A549 (cell line): ENCODE data around the gene XRCC4. TPM values are rescaled to one million over a fixed set of nuclear protein-coding genes. Genes with fewer than 3 reads are reported as not detected.

Source experiments
- ATAC-seq, 2 experiments: fragments of 200-7000 bp in 1 of 2; fragments of >200 bp in 1 of 2; cut with Nextera tagmentation in 1 of 2; cut with Tn5 transposase in 1 of 2; 3 replicates each; pipeline versions ENCODE4 v1.8.0 to v1.9.1; 2018 to 2020; ENCODE audit warnings: mild to moderate bottlenecking in 1 of 2, moderate library complexity in 1 of 2
- CTCF ChIA-PET: fragments of 300-600 bp; sonication (Branson Sonifier 250); formaldehyde crosslinking; extraction: SDS; loops from one replicate; lab custom pipeline; 2021; ENCODE audit warnings: antibody characterized with exemption, inconsistent platforms; lab: Yijun Ruan, JAX
- POLR2A ChIA-PET: fragments of 350-600 bp; formaldehyde crosslinking; extraction: SDS; loops from one replicate; lab custom pipeline; 2021; ENCODE audit warnings: antibody characterized with exemption, inconsistent platforms; lab: Yijun Ruan, JAX
- DNase-seq, 2 experiments: peaks; one replicate each; pipeline versions ENCODE4 v3.0.0 to v3.0.0-alpha.2; 2011 to 2016; ENCODE audit warnings: low read depth in 1 of 2, low spot score in 1 of 2
- FAIRE-seq: peaks from 2 replicates; lab custom pipeline; 2011; peaks lifted over from hg19 to GRCh38; lab: Jason Lieb, UNC
- H3K27ac ChIP-seq, 2 experiments: fragments of >200 bp; sonication (Bioruptor Twin); formaldehyde crosslinking; 3 replicates each; pipeline ENCODE4 v1.5.1; 2016 to 2017
- H3K4me1 ChIP-seq: fragments of >200 bp; sonication (Bioruptor Twin); formaldehyde crosslinking; 3 replicates; pipeline ENCODE4 v1.6.1; 2016
- H3K4me2 ChIP-seq: fragments of >200 bp; sonication (Bioruptor Twin); formaldehyde crosslinking; 3 replicates; pipeline ENCODE4 v1.6.1; 2016
- H3K4me3 ChIP-seq: fragments of >200 bp; sonication (Bioruptor Twin); formaldehyde crosslinking; 3 replicates; pipeline ENCODE4 v1.5.1; 2016
- H3K9me3 ChIP-seq: fragments of >200 bp; sonication (Bioruptor Twin); formaldehyde crosslinking; 3 replicates; pipeline ENCODE4 v1.6.1; 2016
- CBX8 ChIP-seq: fragments of 200-600 bp; sonication (generic); IDR thresholded peaks from 2 replicates; pipeline ENCODE4 v1.6.1; 2016
- CEBPB ChIP-seq, 2 experiments: fragments of >200 bp in 1 of 2; sonication (Bioruptor Twin) in 1 of 2; formaldehyde crosslinking in 1 of 2; IDR thresholded peaks; 2 replicates each; pipeline ENCODE4 v1.6.1; 2012 to 2016
- CHD2 ChIP-seq: fragments of 150-350 bp; IDR thresholded peaks from 2 replicates; pipeline ENCODE4 v1.6.1; 2014; ENCODE audit warnings: low read length; ENCODE audit not compliant: partially characterized antibody
- CHD4 ChIP-seq: fragments of 200-600 bp; sonication (generic); IDR thresholded peaks from 2 replicates; pipeline ENCODE4 v1.6.1; 2016; ENCODE audit warnings: antibody characterized with exemption, mild to moderate bottlenecking, borderline replicate concordance
- EHMT2 ChIP-seq: fragments of 200-600 bp; sonication (generic); IDR thresholded peaks from 2 replicates; pipeline ENCODE4 v1.6.1; 2016; ENCODE audit warnings: antibody characterized with exemption, low read depth, mild to moderate bottlenecking, moderate library complexity
- FOSB ChIP-seq: fragments of 250-450 bp; sonication (Bioruptor Pico); IDR thresholded peaks from 2 replicates; pipeline ENCODE4 v1.5.0; 2020; ENCODE audit warnings: mild to moderate bottlenecking, moderate library complexity
- FOSL2 ChIP-seq, 2 experiments: fragments of 450-650 bp in 1 of 2; fragments of >200 bp in 1 of 2; sonication (Bioruptor Twin) in 1 of 2; formaldehyde crosslinking; IDR thresholded peaks; 2 replicates each; pipeline versions ENCODE4 v1.5.0 to v1.6.1; 2016 to 2020; ENCODE audit warnings: mild to moderate bottlenecking in 1 of 2, moderate library complexity in 1 of 2
- HOXA7 ChIP-seq: fragments of 250-450 bp; sonication (Bioruptor Pico); IDR thresholded peaks from 2 replicates; pipeline ENCODE4 v1.5.0; 2020; ENCODE audit warnings: mild to moderate bottlenecking, moderate library complexity
- HOXB13 ChIP-seq: fragments of 250-450 bp; sonication (Bioruptor Pico); IDR thresholded peaks from 2 replicates; pipeline ENCODE4 v1.5.0; 2020; ENCODE audit warnings: low read depth, mild to moderate bottlenecking, moderate library complexity
- JUN ChIP-seq, 2 experiments: fragments of >200 bp; sonication (Bioruptor Twin); formaldehyde crosslinking; IDR thresholded peaks; 2 replicates in 1 of 2; 3 replicates in 1 of 2; pipeline ENCODE4 v1.6.1; 2016 to 2017
- JUNB ChIP-seq: fragments of >200 bp; sonication (Bioruptor Twin); formaldehyde crosslinking; IDR thresholded peaks from 2 replicates; pipeline ENCODE4 v1.6.1; 2016
- KDM5A ChIP-seq: fragments of 200-600 bp; sonication (generic); IDR thresholded peaks from 2 replicates; pipeline ENCODE4 v1.6.1; 2016; ENCODE audit warnings: antibody characterized with exemption, mild to moderate bottlenecking
- MAFK ChIP-seq: fragments of 450-650 bp; IDR thresholded peaks from 2 replicates; pipeline ENCODE4 v1.6.1; 2014; ENCODE audit not compliant: partially characterized antibody
- RCOR1 ChIP-seq: fragments of 150-350 bp; IDR thresholded peaks from 2 replicates; pipeline ENCODE4 v1.6.1; 2014; ENCODE audit warnings: antibody characterized with exemption, low read length, low read depth
- SREBF2 ChIP-seq: fragments of 450-650 bp; IDR thresholded peaks from 2 replicates; pipeline ENCODE4 v1.6.1; 2014; ENCODE audit warnings: mild to moderate bottlenecking, moderate library complexity
- TFCP2L1 ChIP-seq: fragments of 250-450 bp; sonication (Bioruptor Pico); IDR thresholded peaks from 2 replicates; pipeline ENCODE4 v1.5.0; 2021; ENCODE audit warnings: mild to moderate bottlenecking
- TP53 ChIP-seq: fragments of 250-450 bp; sonication (Bioruptor Pico); IDR thresholded peaks from 2 replicates; pipeline ENCODE4 v1.5.0; 2021; ENCODE audit warnings: mild to moderate bottlenecking, moderate library complexity
- ZNF302 ChIP-seq: fragments of 250-450 bp; sonication (Bioruptor Pico); IDR thresholded peaks from 2 replicates; pipeline ENCODE4 v1.9.0; 2021; ENCODE audit warnings: inconsistent platforms, mild to moderate bottlenecking, moderate library complexity
- WGBS: methylation state at CpG from one replicate; pipeline ENCODE4 v1.1.6; 2017; ENCODE audit errors: missing lambda C conversion rate; 5-methylcytosine and 5-hydroxymethylcytosine counted together
- polyA plus RNA-seq, 4 experiments: library from polyadenylated mRNA; depleted of rRNA in 3 of 4; stranded (reverse); fragments of >200 nt; fragmentation: RNase III in 1 of 4; extraction: RNeasy Plus Mini Kit Qiagen cat#74134 plus additional on column Dnase treatment in 1 of 4; gene quantifications; 2 replicates in 3 of 4; 3 replicates in 1 of 4; pipeline ENCODE4 v1.2.3, GENCODE V29; 2011 to 2017
- TF ChIP-seq, protein P1 (sequence below): fragments of >200 bp; sonication (Bioruptor Twin); formaldehyde crosslinking; IDR thresholded peaks from 3 replicates; pipeline ENCODE4 v1.5.1; 2016
- TF ChIP-seq, protein P2 (sequence below): fragments of 450-650 bp; IDR thresholded peaks from 2 replicates; pipeline ENCODE4 v1.6.1; 2014; ENCODE audit warnings: antibody characterized with exemption
- TF ChIP-seq, protein P3 (sequence below): IDR thresholded peaks from 2 replicates; pipeline ENCODE4 v1.6.1; 2012
- TF ChIP-seq, protein P4 (sequence below): IDR thresholded peaks from 2 replicates; pipeline ENCODE4 v1.6.1; 2012; ENCODE audit warnings: low read depth, borderline replicate concordance

The XRCC4 gene
- polyA plus RNA-seq, 2 of the 4 experiments (the other 2 are of a cell fraction), result 14.3 to 14.8 TPM

DNA sequence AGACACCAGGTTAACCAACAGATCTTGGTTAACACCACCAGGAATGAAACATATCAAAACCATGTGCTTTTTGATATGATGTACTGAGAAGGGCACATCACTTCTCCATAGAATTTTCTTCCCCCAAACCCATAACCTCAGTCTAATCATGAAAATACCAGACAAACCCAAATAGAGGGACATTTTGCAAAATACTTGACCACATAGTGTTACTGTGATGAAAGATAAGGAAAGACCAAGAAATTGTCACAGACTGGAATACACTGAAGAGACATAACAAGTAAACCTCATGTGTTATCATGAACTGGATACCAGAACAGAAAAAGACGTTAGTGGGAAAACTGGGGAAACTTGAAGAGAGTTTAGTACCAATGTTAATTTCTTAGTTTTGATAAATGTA lies 319.3 kb downstream of the XRCC4 start:
- ATAC-seq (no peak), FAIRE-seq (no peak), DNase-seq (no peak)
- H3K27ac ChIP-seq, result no peak overlapping the region
- TF ChIP-seq KDM5A (no peak), ZNF302 (no peak), JUNB (no peak), JUN (IDR thresholded peaks at IDR 0.05) (no peak), SREBF2 (no peak), FOSB (no peak), CBX8 (no peak)
- TF ChIP-seq, protein P1, sequence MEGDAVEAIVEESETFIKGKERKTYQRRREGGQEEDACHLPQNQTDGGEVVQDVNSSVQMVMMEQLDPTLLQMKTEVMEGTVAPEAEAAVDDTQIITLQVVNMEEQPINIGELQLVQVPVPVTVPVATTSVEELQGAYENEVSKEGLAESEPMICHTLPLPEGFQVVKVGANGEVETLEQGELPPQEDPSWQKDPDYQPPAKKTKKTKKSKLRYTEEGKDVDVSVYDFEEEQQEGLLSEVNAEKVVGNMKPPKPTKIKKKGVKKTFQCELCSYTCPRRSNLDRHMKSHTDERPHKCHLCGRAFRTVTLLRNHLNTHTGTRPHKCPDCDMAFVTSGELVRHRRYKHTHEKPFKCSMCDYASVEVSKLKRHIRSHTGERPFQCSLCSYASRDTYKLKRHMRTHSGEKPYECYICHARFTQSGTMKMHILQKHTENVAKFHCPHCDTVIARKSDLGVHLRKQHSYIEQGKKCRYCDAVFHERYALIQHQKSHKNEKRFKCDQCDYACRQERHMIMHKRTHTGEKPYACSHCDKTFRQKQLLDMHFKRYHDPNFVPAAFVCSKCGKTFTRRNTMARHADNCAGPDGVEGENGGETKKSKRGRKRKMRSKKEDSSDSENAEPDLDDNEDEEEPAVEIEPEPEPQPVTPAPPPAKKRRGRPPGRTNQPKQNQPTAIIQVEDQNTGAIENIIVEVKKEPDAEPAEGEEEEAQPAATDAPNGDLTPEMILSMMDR, result no peak
- TF ChIP-seq, protein P2, sequence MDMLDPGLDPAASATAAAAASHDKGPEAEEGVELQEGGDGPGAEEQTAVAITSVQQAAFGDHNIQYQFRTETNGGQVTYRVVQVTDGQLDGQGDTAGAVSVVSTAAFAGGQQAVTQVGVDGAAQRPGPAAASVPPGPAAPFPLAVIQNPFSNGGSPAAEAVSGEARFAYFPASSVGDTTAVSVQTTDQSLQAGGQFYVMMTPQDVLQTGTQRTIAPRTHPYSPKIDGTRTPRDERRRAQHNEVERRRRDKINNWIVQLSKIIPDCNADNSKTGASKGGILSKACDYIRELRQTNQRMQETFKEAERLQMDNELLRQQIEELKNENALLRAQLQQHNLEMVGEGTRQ, result no peak
- POLR2A ChIA-PET, result no interaction called here
- H3K4me2 ChIP-seq, result no peak overlapping the region
- H3K9me3 ChIP-seq, result no peaks in the 10 kb centered on the region
- no peaks in the 10 kb centered on the region for H3K4me1 ChIP-seq
- CTCF ChIA-PET, result no interaction called here
- WGBS, result 14% methylated on average over 1 of the region's 1 CpG
- no peak overlapping the region for H3K4me3 ChIP-seq

DNA sequence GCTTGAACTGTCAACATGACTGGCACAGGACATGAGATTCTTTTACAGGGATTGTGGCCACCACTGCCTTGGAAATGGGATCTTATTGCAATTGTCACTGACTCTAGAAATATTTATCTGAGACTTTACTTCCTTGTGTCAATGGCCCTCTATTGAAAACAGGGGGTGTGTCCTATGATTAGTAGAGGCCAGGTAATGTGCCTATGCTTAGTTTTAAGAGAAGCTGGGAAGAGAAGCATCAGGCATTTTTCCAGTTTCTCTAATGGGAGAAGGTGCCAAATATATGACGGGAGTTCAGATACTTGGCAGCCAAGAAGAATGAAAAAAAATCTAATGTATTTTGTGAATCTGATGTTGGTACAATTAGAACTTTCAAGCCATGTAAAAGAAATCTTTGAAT lies 320.3 kb downstream of the XRCC4 start:
- DNase-seq, result no peak
- no peaks in the 10 kb centered on the region for H3K9me3 ChIP-seq
- no peak for FAIRE-seq
- no peak overlapping the region for H3K27ac ChIP-seq
- ATAC-seq, result no peak
- no peak for TF ChIP-seq HOXB13
- TF ChIP-seq, protein P3, sequence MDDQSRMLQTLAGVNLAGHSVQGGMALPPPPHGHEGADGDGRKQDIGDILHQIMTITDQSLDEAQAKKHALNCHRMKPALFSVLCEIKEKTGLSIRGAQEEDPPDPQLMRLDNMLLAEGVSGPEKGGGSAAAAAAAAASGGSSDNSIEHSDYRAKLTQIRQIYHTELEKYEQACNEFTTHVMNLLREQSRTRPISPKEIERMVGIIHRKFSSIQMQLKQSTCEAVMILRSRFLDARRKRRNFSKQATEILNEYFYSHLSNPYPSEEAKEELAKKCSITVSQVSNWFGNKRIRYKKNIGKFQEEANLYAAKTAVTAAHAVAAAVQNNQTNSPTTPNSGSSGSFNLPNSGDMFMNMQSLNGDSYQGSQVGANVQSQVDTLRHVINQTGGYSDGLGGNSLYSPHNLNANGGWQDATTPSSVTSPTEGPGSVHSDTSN, result no peak
- TF ChIP-seq JUNB, result no peak
- no peak for TF ChIP-seq FOSL2 (IDR thresholded peaks at IDR 0.05)
- no peak for TF ChIP-seq FOSL2 (CRISPR knock-in tag; IDR thresholded peaks at IDR 0.05)
- POLR2A ChIA-PET, result no interaction called here
- no peak overlapping the region for H3K4me3 ChIP-seq
- CTCF ChIA-PET, result interaction anchor here (0.6 kb wide), 1 partner anchor 40 kb away, joined by 4 read pairs; no protein-coding TSS in a partner anchor
- 75% methylated on average over 1 of the region's 1 CpG for WGBS
- H3K4me1 ChIP-seq, result no peaks in the 10 kb centered on the region
- no peak overlapping the region for H3K4me2 ChIP-seq

DNA sequence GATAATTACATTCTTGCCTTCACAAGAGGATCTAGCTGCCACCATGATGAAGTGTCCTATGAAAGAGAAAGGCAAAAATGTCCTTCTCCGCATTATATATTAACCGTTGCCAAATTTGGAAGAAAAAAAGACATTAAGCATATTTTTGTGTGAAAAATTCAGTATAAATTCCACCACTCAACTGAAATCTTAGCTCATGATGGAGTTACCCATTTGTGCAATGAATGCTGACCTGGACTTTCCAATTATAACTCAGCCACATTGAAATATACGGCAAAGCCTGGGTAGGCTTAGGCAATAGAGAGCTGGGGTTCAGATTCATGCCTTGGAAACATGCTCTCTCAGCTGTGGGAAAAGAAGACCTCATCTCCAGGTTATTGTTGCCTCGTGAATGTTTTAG lies 322.9 kb downstream of the XRCC4 start:
- Histone ChIP-seq H3K4me1 (no peaks in the 10 kb centered on the region), H3K4me2 (no peak overlapping the region), H3K9me3 (no peaks in the 10 kb centered on the region), H3K4me3 (no peak overlapping the region), H3K27ac (no peak overlapping the region)
- CTCF ChIA-PET, result no interaction called here
- WGBS, result 56% methylated on average over 4 of the region's 4 CpGs
- DNase-seq (no peak), ATAC-seq (no peak), FAIRE-seq (no peak)
- POLR2A ChIA-PET, result no interaction called here
- TF ChIP-seq TFCP2L1 (CRISPR knock-in tag), result no peak
- TF ChIP-seq RCOR1, result no peak
- TF ChIP-seq KDM5A, result no peak
- no peak for TF ChIP-seq CEBPB (IDR thresholded peaks at IDR 0.05)
- no peak for TF ChIP-seq CHD2
- no peak for TF ChIP-seq CHD4
- TF ChIP-seq TP53 (CRISPR knock-in tag), result no peak
- TF ChIP-seq, protein P4, sequence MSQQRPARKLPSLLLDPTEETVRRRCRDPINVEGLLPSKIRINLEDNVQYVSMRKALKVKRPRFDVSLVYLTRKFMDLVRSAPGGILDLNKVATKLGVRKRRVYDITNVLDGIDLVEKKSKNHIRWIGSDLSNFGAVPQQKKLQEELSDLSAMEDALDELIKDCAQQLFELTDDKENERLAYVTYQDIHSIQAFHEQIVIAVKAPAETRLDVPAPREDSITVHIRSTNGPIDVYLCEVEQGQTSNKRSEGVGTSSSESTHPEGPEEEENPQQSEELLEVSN, result no peak
- TF ChIP-seq EHMT2, result no peak
- no peak for TF ChIP-seq HOXA7
- no peak for TF ChIP-seq MAFK
